HepG2 (cell line): Measurements from ENCODE around the gene MADCAM1. TPM values are rescaled to one million over a fixed set of nuclear protein-coding genes. Genes with fewer than 3 reads are reported as not detected.
A peak's percentile ranks its signal among the peaks of the same experiment; 100 is the strongest.

Experiments
- FOXA1 ChIP-seq, 2 experiments: fragments of 450-650 bp in 1 of 2; sonication (generic) in 1 of 2; formaldehyde crosslinking in 1 of 2; IDR thresholded peaks; 2 replicates each; pipeline versions ENCODE4 v1.4.0 to v1.6.1; 2016 to 2020; ENCODE audit warnings: missing genetic modification reagents in 1 of 2
- GATAD2A ChIP-seq: IDR thresholded peaks from 2 replicates; pipeline ENCODE4 v1.6.1; 2016
- NFE2L1 ChIP-seq: sonication (generic); formaldehyde crosslinking; IDR thresholded peaks from 2 replicates; pipeline ENCODE4 v1.4.0; 2020; ENCODE audit warnings: missing genetic modification reagents, mild to moderate bottlenecking, borderline replicate concordance
- PAXIP1 ChIP-seq: sonication (generic); formaldehyde crosslinking; conservative IDR thresholded peaks from 2 replicates; pipeline ENCODE4 v1.4.0; 2020; ENCODE audit warnings: mild to moderate bottlenecking, missing genetic modification reagents, moderate library complexity
- PHF21A ChIP-seq: sonication (generic); formaldehyde crosslinking; IDR thresholded peaks from 2 replicates; pipeline ENCODE4 v1.5.0; 2020; ENCODE audit warnings: mild to moderate bottlenecking, missing genetic modification reagents
- POLR2AphosphoS5 ChIP-seq: IDR thresholded peaks from 2 replicates; pipeline ENCODE4 v1.6.1; 2012; ENCODE audit warnings: low read depth, low read length
- PRDM10 ChIP-seq: sonication (generic); formaldehyde crosslinking; IDR thresholded peaks from 2 replicates; pipeline ENCODE4 v1.4.0; 2020; ENCODE audit warnings: low read depth, missing genetic modification reagents
- THRA ChIP-seq: sonication (generic); formaldehyde crosslinking; IDR thresholded peaks from 2 replicates; pipeline ENCODE4 v1.4.0; 2020; ENCODE audit warnings: missing genetic modification reagents, borderline replicate concordance
- UBTF ChIP-seq: sonication (generic); formaldehyde crosslinking; IDR thresholded peaks from 2 replicates; pipeline ENCODE4 v1.4.0; 2020; ENCODE audit warnings: mild to moderate bottlenecking, missing genetic modification reagents
- ZBTB34 ChIP-seq: sonication (generic); formaldehyde crosslinking; IDR thresholded peaks from 2 replicates; pipeline ENCODE4 v1.8.0; 2022; ENCODE audit warnings: mild to moderate bottlenecking, missing genetic modification reagents
- ZFP91 ChIP-seq: sonication (generic); formaldehyde crosslinking; IDR thresholded peaks from 2 replicates; pipeline ENCODE4 v1.9.0; 2022; ENCODE audit warnings: missing genetic modification reagents, mild to moderate bottlenecking, borderline replicate concordance
- ZNF614 ChIP-seq: IDR thresholded peaks from 2 replicates; pipeline ENCODE4 v1.6.1; 2018; ENCODE audit warnings: missing biosample characterization, missing genetic modification reagents, inconsistent platforms, borderline replicate concordance
- ZNF670 ChIP-seq: sonication (generic); formaldehyde crosslinking; IDR thresholded peaks from 2 replicates; pipeline ENCODE4 v1.8.0; 2022; ENCODE audit warnings: mild to moderate bottlenecking, missing genetic modification reagents, borderline replicate concordance
- polyA plus RNA-seq, 8 experiments: library from polyadenylated mRNA; depleted of rRNA in 3 of 8; stranded (reverse) in 7 of 8; unstranded in 1 of 8; fragments of >200 nt; fragmentation: Illumina TruSeq in 4 of 8; extraction: Trizol in 4 of 8; gene quantifications; 2 replicates each; pipeline versions ENCODE4 v1.2.1 to v1.2.3, GENCODE V29; 2011 to 2016; ENCODE audit warnings: low read depth in 4 of 8, missing spikeins in 1 of 8, mixed read lengths in 1 of 8; ENCODE audit not compliant: insufficient read depth in 1 of 8
- total RNA-seq, 5 experiments: library from RNA; depleted of rRNA; stranded (reverse); fragments of >200 nt; fragmentation: Illumina TruSeq; extraction: Trizol; gene quantifications; 2 replicates each; pipeline ENCODE4 v1.2.3, GENCODE V29; 2016; ENCODE audit warnings: low read depth in 1 of 5

The MADCAM1 gene
- total and polyA plus RNA-seq, 2 of the 13 experiments (the other 11 are each of a cell fraction or from before 2014, with no cell fraction given): 0.29 to 0.33 TPM

- TF ChIP-seq PAXIP1 (CRISPR knock-in tag) (peak; percentile 98), NFE2L1 (CRISPR knock-in tag) (no peak), UBTF (CRISPR knock-in tag) (peak; percentile 73; the same call in 1 of the 2 replicates), ZFP91 (CRISPR knock-in tag) (peak; percentile 60), FOXA1 (IDR thresholded peaks at IDR 0.05) (no peak), FOXA1 (CRISPR knock-in tag; IDR thresholded peaks at IDR 0.05) (no peak), PHF21A (CRISPR knock-in tag) (peak; percentile 97), PRDM10 (CRISPR knock-in tag) (peak; percentile 79; the same call in 1 of the 2 replicates), GATAD2A (peak; percentile 76), ZNF614 (CRISPR knock-in tag) (no peak), ZNF670 (no peak; the same call in 1 of the 2 replicates), ZBTB34 (CRISPR knock-in tag) (0 out of 2 replicates have a peak, but pooled peaks have one; percentile 47), THRA (peak; percentile 99), POLR2AphosphoS5 (peak; percentile 54; the same call in 1 of the 2 replicates)
Measured at GRCh38 chr19:524062-524674, 27.9 kb downstream of the MADCAM1 start (continued).
